Stimulated activated CD4-positive, alpha-beta T cell treated with anti-CD3 and anti-CD28 coated beads, Interleukin-12 subunit alpha, Interleukin-12 subunit beta, amount 100 ng/mL, for 48 hours (primary cell): Measurements from ENCODE around the gene NKX2-8.
"Not testable (repeated sequence)": the region's sequence is repeated elsewhere in the genome, so short reads cannot be mapped to it uniquely, and the experiment has no call there.

Source experiments
- DNase-seq, 3 donors: peaks; one replicate each; pipeline ENCODE4 v3.0.0-alpha.2; 2020; ENCODE audit warnings: low read depth in 2 of 3, low spot score in 1 of 3

NKX2-8 gene

GRCh38 chr14:36580141-36580855 lies 2.1 kb downstream of the NKX2-8 start:
- no peak for DNase-seq

GRCh38 chr14:36579573-36580140 lies 2.8 kb downstream of the NKX2-8 start:
- DNase-seq: no peak

GRCh38 chr14:36579001-36579555 lies 3.3 kb downstream of the NKX2-8 start:
- DNase-seq: no peak

- no peak for DNase-seq
These were observed 12.3 kb downstream of the NKX2-8 start for GRCh38 chr14:36570065-36570464.

- DNase-seq: peak in 2 of 3 donors; percentile 19 to 25
These were observed 25.5 kb downstream of the NKX2-8 start for GRCh38 chr14:36556811-36557433.

- DNase-seq: no peak
These were observed 26.2 kb downstream of the NKX2-8 start for GRCh38 chr14:36555998-36556743.

- peak in 1 of 3 donors; percentile 3 for DNase-seq
These were observed 28.7 kb downstream of the NKX2-8 start for GRCh38 chr14:36553656-36554260.

GRCh38 chr14:36550899-36551298 lies 31.5 kb downstream of the NKX2-8 start:
- no peak for DNase-seq

GRCh38 chr14:36544280-36544679 lies 38.1 kb downstream of the NKX2-8 start:
- not testable (repeated sequence) for DNase-seq

- DNase-seq: no peak
These were observed 44.4 kb downstream of the NKX2-8 start for GRCh38 chr14:36538051-36538450.
